Measurements from ENCODE around the gene SLC8A2.

DNA sequence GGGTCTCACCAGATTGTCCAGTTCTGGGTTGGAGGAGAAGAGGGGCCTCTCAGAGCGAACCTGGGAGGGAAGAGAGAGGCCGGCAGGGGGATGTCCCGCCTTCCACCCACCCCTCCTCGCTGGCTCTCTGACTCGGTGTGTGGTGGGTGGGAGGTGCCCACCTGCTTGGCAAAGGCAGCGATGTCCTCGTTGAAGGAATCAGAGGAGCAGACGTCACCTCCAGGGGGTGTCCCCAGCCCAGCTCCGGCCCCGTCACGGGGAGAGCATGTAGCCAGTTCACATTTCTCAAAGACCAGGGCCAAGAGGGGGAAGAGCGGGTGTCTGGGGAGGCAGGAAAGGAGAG, 55.1 kb downstream of the SLC8A2 start:
- TF ChIP-seq, protein P1, sequence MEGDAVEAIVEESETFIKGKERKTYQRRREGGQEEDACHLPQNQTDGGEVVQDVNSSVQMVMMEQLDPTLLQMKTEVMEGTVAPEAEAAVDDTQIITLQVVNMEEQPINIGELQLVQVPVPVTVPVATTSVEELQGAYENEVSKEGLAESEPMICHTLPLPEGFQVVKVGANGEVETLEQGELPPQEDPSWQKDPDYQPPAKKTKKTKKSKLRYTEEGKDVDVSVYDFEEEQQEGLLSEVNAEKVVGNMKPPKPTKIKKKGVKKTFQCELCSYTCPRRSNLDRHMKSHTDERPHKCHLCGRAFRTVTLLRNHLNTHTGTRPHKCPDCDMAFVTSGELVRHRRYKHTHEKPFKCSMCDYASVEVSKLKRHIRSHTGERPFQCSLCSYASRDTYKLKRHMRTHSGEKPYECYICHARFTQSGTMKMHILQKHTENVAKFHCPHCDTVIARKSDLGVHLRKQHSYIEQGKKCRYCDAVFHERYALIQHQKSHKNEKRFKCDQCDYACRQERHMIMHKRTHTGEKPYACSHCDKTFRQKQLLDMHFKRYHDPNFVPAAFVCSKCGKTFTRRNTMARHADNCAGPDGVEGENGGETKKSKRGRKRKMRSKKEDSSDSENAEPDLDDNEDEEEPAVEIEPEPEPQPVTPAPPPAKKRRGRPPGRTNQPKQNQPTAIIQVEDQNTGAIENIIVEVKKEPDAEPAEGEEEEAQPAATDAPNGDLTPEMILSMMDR (IDR thresholded peaks at IDR 0.05; ENCODE audit: low read length): no peak
- TF ChIP-seq EZH2 (IDR thresholded peaks at IDR 0.05; ENCODE audit: borderline replicate concordance, low read length): no peak
